Pulmonary artery endothelial cell (primary cell): ENCODE data around the gene ZNF273. TPM values are rescaled to one million over a fixed set of nuclear protein-coding genes. Genes with fewer than 3 reads are reported as not detected.
"Not testable (repeated sequence)": the region's sequence is repeated elsewhere in the genome, so short reads cannot be mapped to it uniquely, and the experiment has no call there.

Source experiments
- DNase-seq: peaks from one replicate; pipeline ENCODE4 v3.0.0-alpha.2; 2011; ENCODE audit warnings: low read depth, low spot score
- total RNA-seq: library from RNA; depleted of rRNA; stranded (reverse); fragments of >200 nt; gene quantifications from 2 replicates; pipeline ENCODE4 v1.2.3, GENCODE V29; 2014

The ZNF273 gene
- total RNA-seq, 1 donor from 2014 or later, result 3.3 TPM

GRCh38 chr7:64888901-64889685, 14.0 kb upstream of the ZNF273 start:
- no peak for DNase-seq

DNA sequence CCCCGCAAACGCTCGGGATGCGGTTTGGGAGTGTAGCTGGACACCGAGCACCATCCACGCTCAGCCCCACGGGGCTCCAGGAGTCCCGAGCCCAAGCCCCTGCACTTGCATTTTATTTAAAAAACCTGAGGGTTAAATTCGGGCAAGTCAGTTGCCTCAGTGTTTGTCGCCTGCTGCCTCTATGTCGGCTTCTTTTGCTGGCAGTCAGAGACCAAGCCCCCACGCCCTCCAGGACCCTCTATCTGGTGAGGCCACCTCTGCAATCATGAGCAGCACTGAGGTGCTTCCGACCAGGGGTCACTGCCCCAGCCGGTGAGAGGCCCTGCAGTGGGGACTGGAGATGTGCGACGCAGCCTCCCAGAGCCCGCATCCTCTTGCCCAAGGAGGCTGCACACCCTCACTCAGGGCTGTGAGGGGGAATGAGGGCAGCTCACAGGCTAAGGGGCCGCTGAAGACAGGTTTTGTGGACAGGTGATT, 13.3 kb upstream of the ZNF273 start:
- DNase-seq, result no peak

DNA sequence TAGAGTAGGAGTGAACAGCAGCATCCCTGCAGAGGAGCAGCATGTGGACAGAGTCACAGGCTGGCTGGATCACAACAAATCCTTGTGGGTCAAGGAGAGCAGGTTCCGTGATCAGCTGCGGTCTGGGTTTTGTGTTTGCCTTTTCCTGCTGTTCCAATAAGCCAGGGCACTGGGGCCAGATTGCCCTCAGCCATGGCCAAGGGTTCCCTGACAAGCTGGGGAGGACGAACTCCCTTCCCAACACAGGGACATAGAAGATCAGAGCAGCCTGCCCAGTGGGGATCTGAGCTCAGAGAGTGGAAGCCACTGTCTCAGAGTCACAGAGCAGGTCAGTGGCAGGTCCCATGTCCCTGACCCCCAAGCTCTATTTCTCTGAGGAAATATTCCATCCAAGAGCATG, 12.8 kb upstream of the ZNF273 start:
- DNase-seq, result not testable (repeated sequence)

GRCh38 chr7:64890761-64891362, 12.2 kb upstream of the ZNF273 start:
- no peak for DNase-seq

GRCh38 chr7:64891363-64892081, 11.6 kb upstream of the ZNF273 start:
- DNase-seq, result not testable (repeated sequence)

GRCh38 chr7:64892116-64892515, 11.0 kb upstream of the ZNF273 start:
- no peak for DNase-seq

GRCh38 chr7:64892666-64893309, 10.3 kb upstream of the ZNF273 start:
- DNase-seq, result no peak

GRCh38 chr7:64893401-64893800, 9.7 kb upstream of the ZNF273 start:
- no peak for DNase-seq

DNA sequence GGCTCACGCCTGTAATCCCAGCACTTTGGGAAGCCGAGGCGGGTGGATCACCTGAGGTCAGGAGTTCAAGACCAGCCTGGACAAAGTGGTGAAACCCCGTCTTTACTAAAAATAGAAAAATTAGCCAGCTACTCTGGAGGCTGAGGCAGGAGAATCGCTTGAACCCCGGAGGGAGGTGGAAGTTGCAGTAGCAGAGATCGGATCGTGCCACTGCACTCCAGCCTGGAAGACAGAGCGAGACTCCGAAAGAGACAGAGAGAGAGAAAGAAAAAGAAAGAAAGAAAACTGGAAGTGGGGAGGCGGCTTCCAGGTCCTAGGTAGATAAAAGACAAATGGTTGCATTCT, 640 bp upstream of the ZNF273 start:
- not testable (repeated sequence) for DNase-seq

GRCh38 chr7:64904008-64904407, 935 bp downstream of the ZNF273 start:
- DNase-seq, result no peak

DNA sequence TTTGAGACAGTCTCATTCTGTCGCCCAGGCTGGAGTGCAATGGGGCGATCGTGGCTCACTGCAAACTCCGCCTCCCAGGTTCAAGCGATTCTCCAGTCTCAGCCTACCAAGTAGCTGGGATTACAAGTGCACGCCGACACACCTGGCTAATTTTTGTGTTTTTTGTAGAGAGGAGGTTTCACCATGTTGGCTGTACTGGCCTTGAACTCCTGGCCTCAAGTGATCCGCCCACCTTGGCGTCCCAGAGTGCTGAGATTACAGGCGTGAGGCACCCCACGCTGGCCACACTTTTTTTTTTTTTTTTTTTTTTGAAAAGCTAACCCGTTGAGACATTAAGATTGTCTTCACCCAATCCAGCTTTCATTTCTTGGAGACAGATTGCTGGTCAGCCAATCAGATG, 2.1 kb downstream of the ZNF273 start:
- DNase-seq, result no peak

DNA sequence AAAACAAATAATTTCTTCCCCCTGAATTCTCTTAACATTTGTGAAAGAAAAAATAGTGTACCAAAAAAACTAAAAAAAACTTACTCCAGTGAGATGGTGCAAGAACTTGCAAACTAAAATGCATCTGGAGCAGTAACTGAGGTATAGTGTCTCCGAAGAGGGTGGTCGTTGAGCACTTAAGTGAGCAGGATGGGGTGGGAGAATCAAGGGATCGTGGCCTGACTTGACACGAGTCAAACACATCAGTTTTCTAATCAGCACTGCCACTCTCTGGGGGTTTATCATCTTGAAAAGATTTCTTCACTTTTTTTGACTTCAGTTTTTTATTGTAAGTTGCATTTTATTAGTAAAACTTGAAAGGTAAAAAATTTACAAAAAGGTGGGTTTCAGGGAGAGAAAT, 2.5 kb downstream of the ZNF273 start:
- no peak for DNase-seq

DNA sequence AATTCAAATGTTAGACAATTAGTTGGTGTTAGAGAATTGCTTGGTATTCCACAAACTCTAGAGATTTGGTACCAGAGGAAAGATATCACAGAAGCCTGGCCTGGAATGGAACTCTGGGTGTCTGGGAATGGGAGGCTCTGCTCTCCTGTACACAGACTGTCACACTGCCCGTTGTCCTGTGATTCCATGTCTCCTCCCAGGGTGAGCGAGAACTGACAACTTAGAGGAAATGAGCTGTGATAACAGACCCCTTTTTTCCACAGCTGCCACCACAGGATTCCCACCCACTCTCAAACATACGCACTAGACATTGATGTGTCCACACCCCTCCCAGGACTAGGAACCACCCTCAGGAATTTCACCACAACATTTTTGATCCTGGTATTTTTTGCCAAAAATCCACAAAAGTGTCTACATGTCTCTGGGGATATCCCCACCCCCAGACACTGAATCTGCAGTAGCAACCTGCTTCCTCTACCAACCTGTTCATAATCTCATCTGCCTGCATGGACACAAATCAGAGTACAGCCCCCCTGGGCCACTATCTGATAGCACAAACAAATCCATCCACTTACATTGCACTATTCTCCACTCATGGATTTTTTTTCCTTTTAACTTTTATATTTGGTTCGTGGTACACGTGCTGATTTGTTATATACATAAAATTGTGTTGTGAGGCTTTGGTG, 4.7 kb downstream of the ZNF273 start:
- DNase-seq, result no peak

DNA sequence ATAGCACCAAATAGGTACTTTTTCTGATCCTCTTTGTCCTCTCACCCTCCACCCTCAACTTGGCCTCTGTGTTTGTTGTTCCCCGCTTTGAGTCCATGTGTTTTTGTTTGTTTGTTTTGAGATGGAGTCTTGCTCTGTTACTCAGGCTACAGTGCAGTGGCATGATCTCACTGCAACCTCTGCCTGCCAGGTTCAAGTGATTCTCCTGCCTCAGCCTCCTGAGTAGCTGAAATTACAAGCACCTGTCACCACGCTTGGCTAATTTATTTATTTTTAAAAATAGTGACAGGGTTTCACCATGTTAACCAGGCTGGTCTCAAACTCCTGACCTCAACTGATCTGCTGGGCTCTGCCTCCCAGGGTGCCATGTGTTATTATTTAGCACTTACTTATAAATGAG, 5.3 kb downstream of the ZNF273 start:
- no peak for DNase-seq

- no peak for DNase-seq
Observed at GRCh38 chr7:64914557-64914956, 11.5 kb downstream of the ZNF273 start.

DNA sequence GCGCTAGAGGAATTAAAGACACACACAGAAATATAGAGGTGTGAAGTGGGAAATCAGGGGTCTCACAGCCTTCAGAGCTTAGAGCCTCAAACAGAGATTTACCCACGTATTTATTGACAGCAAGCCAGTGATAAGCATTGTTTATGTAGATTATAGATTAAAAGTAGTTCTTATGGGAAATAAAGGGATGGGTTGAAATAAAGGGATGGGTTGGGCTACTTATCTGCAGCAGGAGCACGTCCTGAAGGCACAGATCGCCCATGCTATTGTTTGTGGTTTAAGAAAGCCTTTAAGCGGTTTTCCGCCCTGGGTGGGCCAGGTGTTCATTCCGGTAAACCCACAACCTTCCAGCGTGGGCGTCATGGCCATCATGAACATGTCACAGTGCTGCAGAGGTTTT, 12.2 kb downstream of the ZNF273 start:
- DNase-seq, result not testable (repeated sequence)

GRCh38 chr7:64928252-64929187, 25.4 kb downstream of the ZNF273 start:
- not testable (repeated sequence) for DNase-seq

GRCh38 chr7:64934478-64934877, 31.4 kb downstream of the ZNF273 start:
- no peak for DNase-seq

- DNase-seq, result no peak
Observed at GRCh38 chr7:64938540-64938939, 35.5 kb downstream of the ZNF273 start.

DNA sequence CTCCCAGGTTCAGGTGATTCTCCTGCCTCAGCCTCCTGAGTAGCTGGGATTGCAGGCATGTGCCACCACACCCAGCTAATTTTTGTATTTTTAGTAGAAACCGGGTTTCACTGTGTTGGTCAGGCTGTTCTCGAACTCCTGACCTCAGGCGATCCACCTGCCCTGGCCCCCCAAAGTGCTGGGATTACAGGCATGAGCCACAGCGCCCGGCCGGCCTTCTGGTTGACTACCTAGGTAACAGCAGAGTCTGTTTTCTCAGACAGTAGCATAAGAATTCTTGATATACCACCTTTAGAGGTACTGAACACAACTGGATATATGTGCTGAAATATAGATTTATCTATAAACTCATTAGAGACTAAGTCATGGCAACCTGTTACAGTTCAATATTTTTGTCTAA, 36.9 kb downstream of the ZNF273 start:
- not testable (repeated sequence) for DNase-seq
